A673 (cell line): ENCODE data around the gene GALNTL6. TPM values are rescaled to one million over a fixed set of nuclear protein-coding genes. Genes with fewer than 3 reads are reported as not detected.

Experiments
- BruUV-seq: library from RNA; stranded (reverse); fragments of 400-500 nt; replicated peaks from 2 replicates; lab custom pipeline; 2021; lab: Mats Ljungman, UMichigan
- CTCF ChIA-PET: fragments of 300-600 bp; sonication (Branson Sonifier 250); formaldehyde crosslinking; loops from one replicate; lab custom pipeline; 2022; ENCODE audit warnings: antibody characterized with exemption; lab: Charles Lee
- POLR2A ChIA-PET: fragments of 300-600 bp; sonication (Branson Sonifier 250); formaldehyde crosslinking; loops from one replicate; lab custom pipeline; 2022; ENCODE audit warnings: antibody characterized with exemption; ENCODE audit not compliant: low non-redundant PET; lab: Charles Lee
- DNase-seq: peaks from one replicate; pipeline ENCODE4 v3.0.0-alpha.2; 2015; ENCODE audit warnings: low spot score
- H3K27ac ChIP-seq: fragments of 200-600 bp; sonication (generic); 2 replicates; pipeline ENCODE4 v1.5.1; 2016; ENCODE audit warnings: mixed run types, low read depth, mild to moderate bottlenecking, mixed read lengths, antibody characterized with exemption, low read length; ENCODE audit not compliant: poor library complexity, severe bottlenecking
- H3K27me3 ChIP-seq: fragments of 200-600 bp; sonication (generic); replicated peaks from 2 replicates; pipeline ENCODE4 v1.6.1; 2017; ENCODE audit warnings: mixed run types, low read depth, mild to moderate bottlenecking, mixed read lengths, antibody characterized with exemption, low read length; ENCODE audit not compliant: insufficient read depth, poor library complexity
- H3K36me3 ChIP-seq: fragments of 200-600 bp; sonication (generic); 2 replicates; pipeline ENCODE4 v1.6.1; 2016; ENCODE audit warnings: mixed run types, mild to moderate bottlenecking, mixed read lengths, antibody characterized with exemption, low read length; ENCODE audit not compliant: insufficient read depth, poor library complexity, severe bottlenecking
- H3K4me1 ChIP-seq: fragments of 200-600 bp; sonication (generic); 2 replicates; pipeline ENCODE4 v1.6.1; 2017; ENCODE audit warnings: mixed run types, mild to moderate bottlenecking, mixed read lengths, antibody characterized with exemption, low read length; ENCODE audit not compliant: insufficient read depth, poor library complexity, severe bottlenecking
- H3K4me3 ChIP-seq: fragments of 200-600 bp; sonication (generic); 2 replicates; pipeline ENCODE4 v1.5.1; 2016; ENCODE audit warnings: low read depth, mixed run types, mild to moderate bottlenecking, mixed read lengths, low read length; ENCODE audit not compliant: poor library complexity, severe bottlenecking
- H3K9me3 ChIP-seq: fragments of 200-600 bp; sonication (generic); 2 replicates; pipeline ENCODE4 v1.6.1; 2016; ENCODE audit warnings: mixed run types, low read depth, mild to moderate bottlenecking, mixed read lengths, antibody characterized with exemption, low read length; ENCODE audit not compliant: poor library complexity, severe bottlenecking
- EZH2 ChIP-seq: fragments of 200-600 bp; sonication (generic); IDR thresholded peaks from 2 replicates; pipeline ENCODE4 v1.6.1; 2017; ENCODE audit warnings: borderline replicate concordance, low read depth, mild to moderate bottlenecking, mixed read lengths, antibody characterized with exemption, low read length; ENCODE audit not compliant: poor library complexity, severe bottlenecking
- intact Hi-C: fragments of 100-400 bp; cut with micrococcal nuclease; formaldehyde crosslinking; loops from one replicate; pipeline ENCODE4 v1.10.0; 2022; ENCODE audit not compliant: unreplicated experiment
- total RNA-seq: library from RNA; stranded (reverse); gene quantifications from 2 replicates; pipeline ENCODE4 v1.2.3, GENCODE V29; 2021
- TF ChIP-seq, protein P1 (sequence below): fragments of 300-800, 200-600 bp; sonication (generic); conservative IDR thresholded peaks from 2 replicates; pipeline ENCODE4 v1.5.1; 2017; ENCODE audit warnings: low read depth, mild to moderate bottlenecking, antibody characterized with exemption, low read length, moderate library complexity, mixed read lengths

GALNTL6 gene
- total RNA-seq, 1 experiment from 2014 or later, result 0.30 TPM

DNA sequence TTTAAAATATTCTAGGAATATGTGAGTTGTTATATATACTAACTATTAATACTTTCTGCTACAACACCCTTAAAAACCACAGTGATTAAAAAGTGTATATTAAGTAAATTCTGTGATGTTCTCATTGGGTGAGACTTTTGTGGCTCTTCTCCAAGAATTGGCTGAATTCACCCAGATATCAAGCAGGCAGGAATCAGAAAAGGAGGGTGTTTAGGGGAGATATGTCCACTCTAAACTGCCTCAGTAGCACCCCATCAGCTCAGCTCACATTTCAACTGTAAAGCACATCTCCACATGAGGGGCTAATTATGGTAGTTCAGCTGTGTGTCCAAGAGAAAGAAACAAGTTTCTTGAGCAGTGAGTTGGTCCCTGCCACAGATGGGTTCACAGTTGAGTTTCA, 165.0 kb downstream of the GALNTL6 start:
- Histone ChIP-seq H3K27ac (no peak overlapping the region), H3K36me3 (no peaks in the 10 kb centered on the region), H3K4me3 (no peak overlapping the region), H3K9me3 (no peaks in the 10 kb centered on the region), H3K4me1 (no peaks in the 10 kb centered on the region), H3K27me3 (no peaks in the 10 kb centered on the region)
- ChIA-PET POLR2A (no interaction called here), CTCF (no interaction called here)
- intact Hi-C loops, result no loop called here
- no TSS peak for BruUV-seq
- TF ChIP-seq, protein P1, sequence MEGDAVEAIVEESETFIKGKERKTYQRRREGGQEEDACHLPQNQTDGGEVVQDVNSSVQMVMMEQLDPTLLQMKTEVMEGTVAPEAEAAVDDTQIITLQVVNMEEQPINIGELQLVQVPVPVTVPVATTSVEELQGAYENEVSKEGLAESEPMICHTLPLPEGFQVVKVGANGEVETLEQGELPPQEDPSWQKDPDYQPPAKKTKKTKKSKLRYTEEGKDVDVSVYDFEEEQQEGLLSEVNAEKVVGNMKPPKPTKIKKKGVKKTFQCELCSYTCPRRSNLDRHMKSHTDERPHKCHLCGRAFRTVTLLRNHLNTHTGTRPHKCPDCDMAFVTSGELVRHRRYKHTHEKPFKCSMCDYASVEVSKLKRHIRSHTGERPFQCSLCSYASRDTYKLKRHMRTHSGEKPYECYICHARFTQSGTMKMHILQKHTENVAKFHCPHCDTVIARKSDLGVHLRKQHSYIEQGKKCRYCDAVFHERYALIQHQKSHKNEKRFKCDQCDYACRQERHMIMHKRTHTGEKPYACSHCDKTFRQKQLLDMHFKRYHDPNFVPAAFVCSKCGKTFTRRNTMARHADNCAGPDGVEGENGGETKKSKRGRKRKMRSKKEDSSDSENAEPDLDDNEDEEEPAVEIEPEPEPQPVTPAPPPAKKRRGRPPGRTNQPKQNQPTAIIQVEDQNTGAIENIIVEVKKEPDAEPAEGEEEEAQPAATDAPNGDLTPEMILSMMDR, result no peak
- TF ChIP-seq EZH2, result no peak
- DNase-seq, result no peak

DNA sequence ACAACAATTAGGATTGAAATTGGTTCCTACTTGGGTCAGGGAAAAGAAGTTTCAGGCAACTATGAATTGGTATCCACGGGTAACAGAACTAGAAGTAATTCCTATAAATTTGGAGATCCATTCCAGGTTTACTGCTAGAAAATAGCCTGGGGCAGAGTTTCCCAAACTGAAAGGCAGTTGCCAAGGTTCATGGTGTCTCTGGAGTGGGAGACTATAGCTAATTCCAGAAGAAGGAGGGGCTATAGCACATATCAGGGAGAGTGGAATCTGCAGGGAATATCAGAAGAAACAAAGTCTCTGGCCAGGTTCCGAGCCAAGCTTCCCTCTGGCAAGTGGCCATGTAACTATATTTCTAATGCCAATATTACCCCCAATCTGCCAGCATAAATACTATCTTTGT, 166.3 kb downstream of the GALNTL6 start:
- Histone ChIP-seq H3K36me3 (no peaks in the 10 kb centered on the region), H3K4me3 (no peak overlapping the region), H3K27ac (no peak overlapping the region), H3K9me3 (no peaks in the 10 kb centered on the region), H3K4me1 (peaks cover 4% of the 10 kb centered on the region), H3K27me3 (no peaks in the 10 kb centered on the region)
- CTCF ChIA-PET, result no interaction called here
- no peak for DNase-seq
- no peak for TF ChIP-seq EZH2
- TF ChIP-seq, protein P1, result no peak
- POLR2A ChIA-PET, result no interaction called here
- BruUV-seq, result no TSS peak
- intact Hi-C loops, result no loop called here

DNA sequence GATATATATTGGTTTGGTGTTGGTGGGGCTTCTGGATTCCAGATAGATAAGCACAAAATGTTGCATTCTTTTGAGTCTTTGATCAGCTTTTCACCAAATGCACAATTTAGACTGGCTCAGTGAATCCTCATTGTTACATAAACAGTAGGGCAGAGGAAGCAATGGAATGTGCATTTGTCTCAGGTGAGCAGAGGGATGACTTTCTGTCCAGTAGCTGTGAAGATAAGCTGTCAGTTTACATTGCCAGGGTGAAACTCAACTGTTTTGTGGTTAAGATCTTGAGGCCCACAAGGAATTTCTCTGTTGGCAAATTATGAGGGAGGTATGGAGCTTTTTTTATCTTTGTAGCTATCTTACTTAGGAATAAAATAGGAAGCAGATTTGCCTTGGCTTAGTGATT, 168.0 kb downstream of the GALNTL6 start:
- no peaks in the 10 kb centered on the region for H3K9me3 ChIP-seq
- H3K36me3 ChIP-seq, result no peaks in the 10 kb centered on the region
- BruUV-seq, result no TSS peak
- POLR2A ChIA-PET, result no interaction called here
- intact Hi-C loops, result no loop called here
- H3K4me1 ChIP-seq, result peaks cover 10% of the 10 kb centered on the region
- no peak overlapping the region for H3K4me3 ChIP-seq
- TF ChIP-seq, protein P1, result no peak
- TF ChIP-seq EZH2, result no peak
- no peak overlapping the region for H3K27ac ChIP-seq
- DNase-seq, result no peak
- H3K27me3 ChIP-seq, result no peaks in the 10 kb centered on the region
- CTCF ChIA-PET, result no interaction called here
